ENCODE data around the gene MAPK7. TPM values are rescaled to one million over a fixed set of nuclear protein-coding genes. Genes with fewer than 3 reads are reported as not detected.

Gene MAPK7
- total and polyA plus RNA-seq, 2 donors (not counting 1 experiment from before 2014, with no cell fraction given), result 12.8 to 18.8 TPM

- no peak overlapping the region for H3K4me2 ChIP-seq (ENCODE audit: extremely low read depth, insufficient read depth, low read length)
- H3K9ac ChIP-seq (ENCODE audit: insufficient read depth, low read length), result no peak overlapping the region
- H3K4me1 ChIP-seq (ENCODE audit: control insufficient read depth, extremely low read depth, insufficient read depth, low read length), result peaks cover 22% of the 10 kb centered on the region
- H3K9me3 ChIP-seq (ENCODE audit: control insufficient read depth, insufficient read depth, low read depth, low read length), result no peaks in the 10 kb centered on the region
- no peak overlapping the region for H3K27ac ChIP-seq (ENCODE audit: insufficient read depth, low read length)
- no peak for DNase-seq (ENCODE audit: low read depth in 2 of 2)
- no peak overlapping the region for H3K4me3 ChIP-seq (replicated peaks in 1 of 4; ENCODE audit: control extremely low read depth in 1 of 4, insufficient read depth in 1 of 4, low read depth in 3 of 4, low read length in 4 of 4)
- no peak overlapping the region for H2AFZ ChIP-seq (ENCODE audit: low read length)
- H3K36me3 ChIP-seq (ENCODE audit: control insufficient read depth, insufficient read depth, low read length), result no peaks in the 10 kb centered on the region
- H3K79me2 ChIP-seq (ENCODE audit: control insufficient read depth, insufficient read depth, low read length), result no peaks in the 10 kb centered on the region
- TF ChIP-seq EZH2 (IDR thresholded peaks at IDR 0.05; ENCODE audit: low read length, missing control alignments) (no peak), CTCF (conservative IDR thresholded peaks at IDR 0.05 in 1 of 2, IDR thresholded peaks at IDR 0.05 in 1 of 2; ENCODE audit: low read depth in 1 of 2, low read length in 2 of 2) (no peak)
- no peaks in the 10 kb centered on the region for H3K27me3 ChIP-seq (ENCODE audit: control insufficient read depth, insufficient read depth, low read length)
- H4K20me1 ChIP-seq (ENCODE audit: control insufficient read depth, extremely low read depth, insufficient read depth, low read length), result no peaks in the 10 kb centered on the region
Observed at GRCh38 chr17:19345067-19345460, 33.2 kb upstream of the MAPK7 start.

GRCh38 chr17:19345486-19346350, 32.6 kb upstream of the MAPK7 start:
- Histone ChIP-seq H4K20me1 (ENCODE audit: control insufficient read depth, extremely low read depth, insufficient read depth, low read length) (no peaks in the 10 kb centered on the region), H3K9me3 (ENCODE audit: control insufficient read depth, insufficient read depth, low read depth, low read length) (no peaks in the 10 kb centered on the region), H3K4me3 (replicated peaks in 1 of 4; ENCODE audit: control extremely low read depth in 1 of 4, insufficient read depth in 1 of 4, low read depth in 3 of 4, low read length in 4 of 4) (no peak overlapping the region), H3K79me2 (ENCODE audit: control insufficient read depth, insufficient read depth, low read length) (no peaks in the 10 kb centered on the region), H3K27ac (ENCODE audit: insufficient read depth, low read length) (no peak overlapping the region), H2AFZ (ENCODE audit: low read length) (no peak overlapping the region), H3K4me2 (ENCODE audit: extremely low read depth, insufficient read depth, low read length) (no peak overlapping the region), H3K27me3 (ENCODE audit: control insufficient read depth, insufficient read depth, low read length) (no peaks in the 10 kb centered on the region), H3K36me3 (ENCODE audit: control insufficient read depth, insufficient read depth, low read length) (no peaks in the 10 kb centered on the region), H3K4me1 (ENCODE audit: control insufficient read depth, extremely low read depth, insufficient read depth, low read length) (peaks cover 22% of the 10 kb centered on the region), H3K9ac (ENCODE audit: insufficient read depth, low read length) (no peak overlapping the region)
- TF ChIP-seq CTCF (conservative IDR thresholded peaks at IDR 0.05 in 1 of 2, IDR thresholded peaks at IDR 0.05 in 1 of 2; ENCODE audit: low read depth in 1 of 2, low read length in 2 of 2) (no peak), EZH2 (IDR thresholded peaks at IDR 0.05; ENCODE audit: low read length, missing control alignments) (no peak)
- no peak for DNase-seq (ENCODE audit: low read depth in 2 of 2)

GRCh38 chr17:19346351-19347255, 31.7 kb upstream of the MAPK7 start:
- Histone ChIP-seq H3K27me3 (ENCODE audit: control insufficient read depth, insufficient read depth, low read length) (no peaks in the 10 kb centered on the region), H4K20me1 (ENCODE audit: control insufficient read depth, extremely low read depth, insufficient read depth, low read length) (no peaks in the 10 kb centered on the region), H3K79me2 (ENCODE audit: control insufficient read depth, insufficient read depth, low read length) (no peaks in the 10 kb centered on the region), H3K9me3 (ENCODE audit: control insufficient read depth, insufficient read depth, low read depth, low read length) (no peaks in the 10 kb centered on the region), H3K4me3 (replicated peaks in 1 of 4; ENCODE audit: control extremely low read depth in 1 of 4, insufficient read depth in 1 of 4, low read depth in 3 of 4, low read length in 4 of 4) (no peak overlapping the region), H3K9ac (ENCODE audit: insufficient read depth, low read length) (no peak overlapping the region), H3K4me1 (ENCODE audit: control insufficient read depth, extremely low read depth, insufficient read depth, low read length) (peaks cover 22% of the 10 kb centered on the region), H2AFZ (ENCODE audit: low read length) (no peak overlapping the region), H3K27ac (ENCODE audit: insufficient read depth, low read length) (peak overlapping the region; percentile 31), H3K4me2 (ENCODE audit: extremely low read depth, insufficient read depth, low read length) (peak overlapping the region; percentile 52), H3K36me3 (ENCODE audit: control insufficient read depth, insufficient read depth, low read length) (no peaks in the 10 kb centered on the region)
- peak; percentile 67 to 95 for DNase-seq (ENCODE audit: low read depth in 2 of 2)
- TF ChIP-seq EZH2 (IDR thresholded peaks at IDR 0.05; ENCODE audit: low read length, missing control alignments) (no peak), CTCF (conservative IDR thresholded peaks at IDR 0.05 in 1 of 2, IDR thresholded peaks at IDR 0.05 in 1 of 2; ENCODE audit: low read depth in 1 of 2, low read length in 2 of 2) (no peak)

Measured in fibroblast of lung (primary cell).